Hepatocyte (in vitro differentiated cells): ENCODE data around the gene PIK3R6.

ENCODE experiments used
- EZH2 ChIP-seq: fragments of 200-600 bp; sonication (generic); IDR thresholded peaks from 2 replicates; pipeline ENCODE4 v1.6.1; 2016; ENCODE audit warnings: antibody characterized with exemption, mild to moderate bottlenecking, borderline replicate concordance
- EZH2phosphoT487 ChIP-seq: fragments of 200-600 bp; sonication (generic); IDR thresholded peaks from one replicate; pipeline ENCODE4 v1.6.1; 2018; ENCODE audit warnings: antibody characterized with exemption, mild to moderate bottlenecking, low read depth, moderate library complexity; ENCODE audit not compliant: unreplicated experiment, severe bottlenecking
- TF ChIP-seq, protein P1 (sequence below): fragments of 200-600 bp; sonication (generic); IDR thresholded peaks from 2 replicates; pipeline ENCODE4 v1.5.1; 2016; ENCODE audit warnings: antibody characterized with exemption, mild to moderate bottlenecking; ENCODE audit not compliant: poor library complexity

DNA sequence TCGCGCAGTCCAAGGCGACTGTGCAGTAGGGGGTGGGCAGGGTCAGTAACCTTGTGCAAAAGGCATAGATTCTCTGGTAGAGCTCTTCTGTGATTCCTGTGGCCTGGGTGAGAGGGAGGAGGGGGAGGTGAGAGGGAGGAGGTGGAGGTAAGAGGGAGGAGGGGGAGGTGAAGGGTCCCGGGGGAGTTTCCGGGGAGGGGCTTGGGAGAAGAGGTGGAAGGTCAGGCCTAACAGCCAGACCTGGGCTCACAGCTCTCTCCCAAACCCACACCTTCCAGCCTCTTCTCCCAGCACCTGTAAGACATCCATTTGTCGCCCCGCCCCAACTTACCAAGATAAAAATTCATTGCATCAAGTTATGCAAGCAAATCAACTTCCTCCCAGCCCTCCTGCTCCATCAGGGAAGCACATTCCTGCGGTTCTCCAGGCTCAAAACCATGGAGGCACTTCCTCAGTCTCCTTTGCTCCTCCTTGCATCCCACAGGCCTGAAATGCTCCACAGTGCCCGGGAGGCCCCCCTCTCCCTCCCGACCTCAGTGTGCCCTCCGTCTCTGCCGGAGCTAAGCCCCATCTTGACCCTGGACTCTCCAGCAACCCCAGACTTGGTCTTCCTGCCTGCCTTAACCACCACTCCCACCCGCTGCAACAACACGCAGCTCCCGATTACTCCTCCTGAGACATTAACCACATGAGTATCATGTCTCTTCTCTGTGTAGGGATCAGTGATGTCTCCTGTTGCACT lies 30.5 kb downstream of the PIK3R6 start:
- TF ChIP-seq, protein P1, sequence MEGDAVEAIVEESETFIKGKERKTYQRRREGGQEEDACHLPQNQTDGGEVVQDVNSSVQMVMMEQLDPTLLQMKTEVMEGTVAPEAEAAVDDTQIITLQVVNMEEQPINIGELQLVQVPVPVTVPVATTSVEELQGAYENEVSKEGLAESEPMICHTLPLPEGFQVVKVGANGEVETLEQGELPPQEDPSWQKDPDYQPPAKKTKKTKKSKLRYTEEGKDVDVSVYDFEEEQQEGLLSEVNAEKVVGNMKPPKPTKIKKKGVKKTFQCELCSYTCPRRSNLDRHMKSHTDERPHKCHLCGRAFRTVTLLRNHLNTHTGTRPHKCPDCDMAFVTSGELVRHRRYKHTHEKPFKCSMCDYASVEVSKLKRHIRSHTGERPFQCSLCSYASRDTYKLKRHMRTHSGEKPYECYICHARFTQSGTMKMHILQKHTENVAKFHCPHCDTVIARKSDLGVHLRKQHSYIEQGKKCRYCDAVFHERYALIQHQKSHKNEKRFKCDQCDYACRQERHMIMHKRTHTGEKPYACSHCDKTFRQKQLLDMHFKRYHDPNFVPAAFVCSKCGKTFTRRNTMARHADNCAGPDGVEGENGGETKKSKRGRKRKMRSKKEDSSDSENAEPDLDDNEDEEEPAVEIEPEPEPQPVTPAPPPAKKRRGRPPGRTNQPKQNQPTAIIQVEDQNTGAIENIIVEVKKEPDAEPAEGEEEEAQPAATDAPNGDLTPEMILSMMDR = no peak
- TF ChIP-seq EZH2 = no peak
- no peak for TF ChIP-seq EZH2phosphoT487
